Activated CD4-positive, alpha-beta T cell treated with anti-CD3 and anti-CD28 coated beads, Interleukin-2, Interleukin-6, amounts not matched to agents 100 ng/mL and 50 ng/mL, durations not matched to agents 16 hours and 8 hours (primary cell): ENCODE measurements around the gene FGF12.

Experiments
- DNase-seq: peaks from one replicate; pipeline ENCODE4 v3.0.0-alpha.2; 2020

FGF12 gene

DNA sequence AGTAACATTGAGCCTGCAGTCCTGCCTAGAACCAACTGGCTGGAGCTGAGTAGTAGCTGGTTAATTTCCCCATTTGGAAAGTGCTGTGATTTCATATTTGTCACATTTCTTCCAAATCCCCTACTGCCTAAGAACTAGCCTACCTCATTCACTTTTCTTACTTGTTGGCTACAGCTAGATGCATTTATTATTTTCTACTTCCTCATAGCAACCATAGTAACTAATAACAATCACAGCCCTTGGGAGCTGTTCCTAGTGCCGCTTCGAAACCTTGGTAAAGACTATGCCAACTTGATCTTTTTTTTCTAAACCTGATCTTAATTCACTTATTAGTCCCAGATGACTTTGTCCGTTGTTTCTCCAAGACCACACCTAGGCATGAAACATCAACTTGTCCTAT lies 240.3 kb downstream of the FGF12 start:
- no peak for DNase-seq

GRCh38 chr3:192482809-192483208 lies 244.5 kb downstream of the FGF12 start:
- no peak for DNase-seq

GRCh38 chr3:192482391-192482790 lies 244.9 kb downstream of the FGF12 start:
- no peak for DNase-seq

- no peak for DNase-seq
Observed at GRCh38 chr3:192481638-192482037, 245.7 kb downstream of the FGF12 start.

DNA sequence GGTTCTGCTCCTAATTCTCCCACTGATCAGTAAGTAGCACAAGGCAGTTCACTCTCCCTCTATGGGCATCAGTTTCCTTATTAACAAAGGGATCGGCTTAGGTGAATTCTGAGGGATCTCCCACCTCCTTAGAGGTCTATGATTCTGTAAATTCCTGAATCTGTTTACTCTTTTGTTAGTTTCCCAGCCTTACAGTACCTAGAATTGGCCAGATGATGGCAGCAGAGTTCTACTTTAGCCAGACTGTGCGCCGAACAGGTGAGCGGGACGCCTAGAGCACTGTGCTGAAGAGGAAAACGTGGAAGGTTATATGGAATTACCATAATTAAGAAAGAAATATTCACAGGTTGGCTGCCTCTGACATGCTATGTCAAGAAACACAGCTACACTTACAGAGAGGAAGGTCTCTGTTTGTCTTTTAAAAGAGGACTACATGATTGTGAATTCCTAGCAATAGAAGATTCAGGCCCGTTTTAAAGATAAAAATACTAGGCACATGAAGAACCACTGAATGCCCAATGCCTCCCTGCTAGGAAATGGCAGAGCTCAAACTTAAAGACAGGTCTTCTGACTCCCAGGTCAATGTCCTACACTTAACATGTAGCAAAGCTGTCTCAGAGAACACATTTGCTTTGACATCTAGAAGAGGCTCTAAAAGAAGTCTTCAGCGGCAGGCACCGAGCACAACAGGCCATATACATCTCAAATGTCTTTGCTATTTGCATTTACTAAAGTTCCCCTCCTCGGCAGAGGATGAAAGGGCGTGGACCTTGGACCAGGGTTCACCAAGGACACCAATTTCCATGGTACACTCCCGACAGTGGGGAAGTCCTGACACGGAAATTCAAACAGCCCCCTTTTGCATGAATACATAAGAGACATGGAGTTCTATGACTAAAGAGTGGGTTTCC lies 259.9 kb downstream of the FGF12 start:
- DNase-seq = peak; percentile 59

DNA sequence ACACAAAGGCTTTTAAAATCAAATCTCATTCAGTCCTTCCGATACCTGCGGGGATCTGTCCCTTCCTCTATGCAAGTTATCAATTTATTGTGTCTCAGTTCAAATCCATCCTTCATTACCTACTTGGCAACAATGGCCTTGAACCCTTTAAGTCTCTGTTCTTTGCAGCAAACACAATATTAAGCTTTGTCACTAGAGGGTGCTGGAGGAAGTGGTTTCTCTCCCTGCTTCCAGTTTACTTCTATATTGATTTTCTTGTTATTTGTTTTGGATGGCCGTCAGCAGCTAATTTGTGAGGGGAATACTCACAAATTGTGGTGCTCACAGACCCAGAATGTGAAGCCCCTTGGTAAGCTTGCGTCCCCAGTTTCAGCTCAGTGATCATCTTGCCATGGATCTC lies 278.3 kb downstream of the FGF12 start:
- peak; percentile 6 for DNase-seq

GRCh38 chr3:192445770-192446644 lies 281.3 kb downstream of the FGF12 start:
- DNase-seq = no peak

- no peak for DNase-seq
Observed at GRCh38 chr3:192444791-192445106, 282.6 kb downstream of the FGF12 start.

- peak; percentile 65 for DNase-seq
Observed at GRCh38 chr3:192444096-192444790, 283.1 kb downstream of the FGF12 start.

GRCh38 chr3:192435241-192435640 lies 292.1 kb downstream of the FGF12 start:
- DNase-seq = no peak

DNA sequence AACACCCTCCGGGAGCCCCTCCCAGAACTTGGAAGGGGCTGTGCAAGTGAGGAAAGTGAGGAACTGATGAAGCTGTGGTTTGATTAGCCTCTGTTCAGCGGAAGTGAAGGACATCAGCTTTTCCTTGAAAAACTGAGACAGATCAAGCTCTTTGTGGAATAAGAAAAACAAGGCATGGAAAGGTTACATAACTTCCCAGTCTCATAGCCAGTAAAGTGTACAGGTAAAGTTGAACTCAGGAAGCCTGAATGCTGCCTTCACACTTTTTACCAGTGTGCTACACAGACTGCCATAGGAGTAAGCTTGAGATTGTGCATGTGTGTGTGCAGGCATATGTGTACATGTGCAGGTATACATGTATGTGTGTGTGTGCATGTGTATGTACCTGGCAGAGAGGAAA lies 293.2 kb downstream of the FGF12 start:
- no peak for DNase-seq

- DNase-seq = no peak
Observed at GRCh38 chr3:192433704-192434103, 293.6 kb downstream of the FGF12 start.

DNA sequence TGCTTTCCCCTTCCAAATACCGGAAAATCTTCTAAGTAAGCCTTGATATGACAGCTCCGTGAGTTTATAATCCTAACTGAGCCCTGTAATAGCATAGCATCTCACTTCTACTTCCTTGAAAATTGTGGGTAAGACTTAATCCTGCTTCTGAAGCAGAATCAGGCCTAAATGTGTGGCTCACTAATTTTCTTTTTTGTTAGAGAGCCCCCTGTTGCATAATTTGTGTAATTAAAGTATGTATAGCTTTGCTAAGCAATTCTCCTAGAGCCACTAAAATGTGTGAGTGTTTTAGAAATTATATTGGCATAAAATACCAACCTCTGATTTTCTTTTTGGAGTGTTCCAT lies 304.4 kb downstream of the FGF12 start:
- no peak for DNase-seq

DNA sequence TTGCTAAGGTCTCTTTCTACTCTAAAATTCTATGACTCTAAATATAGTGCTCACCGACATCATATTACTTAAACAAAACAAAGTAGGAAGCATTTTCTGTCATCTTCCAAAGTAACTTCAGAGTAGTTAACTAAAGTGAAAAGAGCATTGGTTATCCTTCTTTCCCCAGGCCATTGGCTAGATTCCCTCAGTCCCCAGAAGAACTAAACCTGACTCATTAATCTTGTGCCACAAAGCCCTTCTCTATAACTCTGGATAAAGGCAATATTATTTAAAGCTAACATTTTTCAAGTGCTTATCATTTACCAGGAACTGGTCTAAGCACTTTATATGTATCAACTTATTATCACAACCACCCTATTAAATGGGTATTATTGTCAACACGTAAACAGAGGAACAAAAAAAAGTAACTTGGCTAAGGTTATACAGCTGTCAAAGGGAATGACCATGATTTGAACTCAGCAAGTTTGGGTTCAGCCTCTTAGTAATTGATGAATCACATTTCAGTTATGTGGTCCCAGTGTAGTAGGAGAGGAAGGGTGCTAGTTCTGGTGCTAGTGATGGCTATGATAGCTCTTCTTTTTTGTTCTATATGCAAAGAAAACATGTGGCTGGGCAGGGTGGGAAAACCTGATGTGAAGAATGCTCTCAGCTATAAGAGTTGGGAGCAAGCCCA lies 304.9 kb downstream of the FGF12 start:
- DNase-seq = no peak

- DNase-seq = no peak
Observed at GRCh38 chr3:192419312-192419711, 308.0 kb downstream of the FGF12 start.

GRCh38 chr3:192417559-192418055 lies 309.7 kb downstream of the FGF12 start:
- DNase-seq = no peak

- DNase-seq = no peak
Observed at GRCh38 chr3:192417017-192417416, 310.3 kb downstream of the FGF12 start.

- DNase-seq = no peak
Observed at GRCh38 chr3:192413461-192413860, 313.9 kb downstream of the FGF12 start.

- no peak for DNase-seq
Observed at GRCh38 chr3:192410684-192410960, 316.7 kb downstream of the FGF12 start.

DNA sequence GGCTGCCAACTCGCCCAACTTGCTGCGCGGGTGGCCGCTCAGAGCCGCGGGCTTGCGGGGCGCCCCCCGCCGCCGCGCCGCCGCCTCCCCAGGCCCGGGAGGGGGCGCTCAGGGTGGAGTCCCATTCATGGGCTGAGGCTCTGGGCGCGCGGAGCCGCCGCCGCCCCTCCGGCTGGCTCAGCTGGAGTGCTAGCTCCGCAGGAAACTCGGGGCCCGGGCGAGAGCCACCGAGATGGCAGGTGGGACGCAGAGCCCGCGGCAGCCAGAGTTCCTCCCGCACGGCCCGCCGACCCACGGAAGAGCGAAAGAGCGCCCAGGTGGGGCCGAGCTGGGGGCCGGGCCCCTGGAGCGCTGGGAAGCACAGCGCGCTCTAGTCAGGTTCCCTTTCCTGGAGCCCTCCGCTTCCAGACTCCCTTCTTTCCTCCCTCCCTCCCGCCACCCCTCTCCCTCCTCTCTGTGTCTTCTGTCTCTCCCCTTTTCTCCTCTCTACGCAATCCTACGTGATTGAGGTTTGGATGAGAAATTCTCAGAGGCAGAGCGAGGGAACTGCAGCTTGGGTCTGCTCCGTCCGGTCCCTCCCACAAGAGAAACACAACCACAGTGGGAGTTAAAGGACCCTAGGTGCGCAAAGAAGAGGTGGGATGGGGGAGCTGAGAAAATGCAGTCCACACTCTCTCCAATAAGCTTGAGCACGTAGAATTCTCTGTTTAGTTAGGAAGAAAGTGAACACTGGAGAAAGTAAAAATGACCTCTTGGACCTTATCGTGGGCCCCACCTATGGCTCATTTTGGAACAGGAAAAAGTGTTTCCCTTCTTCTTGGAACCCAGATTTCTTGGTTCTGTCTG lies 317.3 kb downstream of the FGF12 start:
- no peak for DNase-seq

DNA sequence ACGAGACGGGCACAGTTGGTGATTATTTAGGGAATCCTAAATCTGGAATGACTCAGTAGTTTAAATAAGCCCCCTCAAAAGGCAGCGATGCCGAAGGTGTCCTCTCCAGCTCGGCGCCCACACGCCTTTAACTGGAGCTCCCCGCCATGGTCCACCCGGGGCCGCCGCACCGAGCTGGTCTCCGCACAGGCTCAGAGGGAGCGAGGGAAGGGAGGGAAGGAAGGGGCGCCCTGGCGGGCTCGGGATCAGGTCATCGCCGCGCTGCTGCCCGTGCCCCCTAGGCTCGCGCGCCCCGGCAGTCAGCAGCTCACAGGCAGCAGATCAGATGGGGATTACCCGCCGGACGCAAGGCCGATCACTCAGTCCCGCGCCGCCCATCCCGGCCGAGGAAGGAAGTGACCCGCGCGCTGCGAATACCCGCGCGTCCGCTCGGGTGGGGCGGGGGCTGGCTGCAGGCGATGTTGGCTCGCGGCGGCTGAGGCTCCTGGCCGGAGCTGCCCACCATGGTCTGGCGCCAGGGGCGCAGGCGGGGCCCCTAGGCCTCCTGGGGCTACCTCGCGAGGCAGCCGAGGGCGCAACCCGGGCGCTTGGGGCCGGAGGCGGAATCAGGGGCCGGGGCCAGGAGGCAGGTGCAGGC lies 318.0 kb downstream of the FGF12 start:
- DNase-seq = no peak
